Neural progenitor cell (in vitro differentiated cells): ENCODE results near the gene GOLGA6L26.
"Not testable (repeated sequence)": the region's sequence is repeated elsewhere in the genome, so short reads cannot be mapped to it uniquely, and the experiment has no call there.

Experiments used
- EZH2phosphoT487 ChIP-seq: fragments of 200-600 bp; sonication (generic); IDR thresholded peaks from 2 replicates; pipeline ENCODE4 v1.6.1; 2017; ENCODE audit warnings: antibody characterized with exemption
- TF ChIP-seq, protein P1 (sequence below): fragments of 200-600 bp; sonication (generic); IDR thresholded peaks from 2 replicates; pipeline ENCODE4 v1.5.1; 2017; ENCODE audit warnings: antibody characterized with exemption, mild to moderate bottlenecking

GRCh38 chr15:23354448-23354847 is 20.5 kb upstream of the GOLGA6L26 start, which contains the start of gene GOLGA8S:
- TF ChIP-seq, protein P1, sequence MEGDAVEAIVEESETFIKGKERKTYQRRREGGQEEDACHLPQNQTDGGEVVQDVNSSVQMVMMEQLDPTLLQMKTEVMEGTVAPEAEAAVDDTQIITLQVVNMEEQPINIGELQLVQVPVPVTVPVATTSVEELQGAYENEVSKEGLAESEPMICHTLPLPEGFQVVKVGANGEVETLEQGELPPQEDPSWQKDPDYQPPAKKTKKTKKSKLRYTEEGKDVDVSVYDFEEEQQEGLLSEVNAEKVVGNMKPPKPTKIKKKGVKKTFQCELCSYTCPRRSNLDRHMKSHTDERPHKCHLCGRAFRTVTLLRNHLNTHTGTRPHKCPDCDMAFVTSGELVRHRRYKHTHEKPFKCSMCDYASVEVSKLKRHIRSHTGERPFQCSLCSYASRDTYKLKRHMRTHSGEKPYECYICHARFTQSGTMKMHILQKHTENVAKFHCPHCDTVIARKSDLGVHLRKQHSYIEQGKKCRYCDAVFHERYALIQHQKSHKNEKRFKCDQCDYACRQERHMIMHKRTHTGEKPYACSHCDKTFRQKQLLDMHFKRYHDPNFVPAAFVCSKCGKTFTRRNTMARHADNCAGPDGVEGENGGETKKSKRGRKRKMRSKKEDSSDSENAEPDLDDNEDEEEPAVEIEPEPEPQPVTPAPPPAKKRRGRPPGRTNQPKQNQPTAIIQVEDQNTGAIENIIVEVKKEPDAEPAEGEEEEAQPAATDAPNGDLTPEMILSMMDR, result not testable (repeated sequence)
- not testable (repeated sequence) for TF ChIP-seq EZH2phosphoT487
